ENCODE measurements around the gene VMA21. TPM values are rescaled to one million over a fixed set of nuclear protein-coding genes. Genes with fewer than 3 reads are reported as not detected.

The VMA21 gene
- 44.5 and 51.1 TPM in 2 replicates for total RNA-seq
- polyA plus RNA-seq (2012) = 24.6 TPM

DNA sequence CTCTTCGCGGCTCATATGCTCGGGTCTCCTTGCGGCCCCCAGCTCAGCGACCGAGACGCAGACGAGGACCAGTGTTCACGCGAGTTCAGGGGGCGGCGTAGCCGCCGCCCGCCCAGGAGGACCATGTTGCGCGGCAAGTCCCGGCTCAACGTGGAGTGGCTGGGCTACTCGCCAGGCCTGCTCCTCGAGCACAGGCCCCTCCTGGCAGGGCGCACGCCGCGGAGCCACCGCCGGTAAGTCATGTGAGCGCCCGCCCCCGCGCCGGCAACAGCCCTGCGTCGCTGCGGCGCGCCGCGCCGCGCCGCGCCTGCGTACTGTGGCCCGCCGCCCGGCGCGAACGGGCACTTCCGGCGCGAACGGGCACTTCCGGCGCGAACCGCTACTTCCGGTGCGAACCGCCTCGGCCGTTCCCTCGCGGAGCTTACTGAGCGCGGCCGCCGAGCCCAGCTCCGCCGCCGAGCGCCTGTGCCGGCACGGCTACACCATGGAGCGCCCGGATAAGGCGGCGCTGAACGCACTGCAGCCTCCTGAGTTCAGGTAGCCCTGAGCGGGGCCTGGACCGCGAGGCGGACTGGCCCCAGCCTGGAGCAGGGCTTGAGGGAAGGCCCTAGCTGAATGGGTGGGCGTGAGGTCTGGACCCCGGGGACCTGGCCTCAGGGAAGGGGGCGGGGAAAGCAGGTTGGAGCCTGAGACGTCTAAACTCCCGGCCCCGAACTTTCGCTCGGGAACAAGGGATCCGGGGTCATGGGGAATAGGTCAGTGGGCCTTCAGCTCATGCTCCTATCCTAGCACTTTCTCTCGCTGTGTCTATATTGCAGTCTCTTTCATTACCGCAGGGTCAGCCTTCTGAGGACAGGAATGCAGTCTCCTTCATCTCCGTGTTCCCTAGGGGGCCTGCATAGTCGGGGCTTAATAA is at the start of gene VMA21:
TSS of gene VMA21 (plus strand) at position 382 of the 916 bp plus-strand sequence. CDS start at position 485, 103 bp downstream.
- peak; percentile 88 for DNase-seq (ENCODE audit: low read depth)

DNA sequence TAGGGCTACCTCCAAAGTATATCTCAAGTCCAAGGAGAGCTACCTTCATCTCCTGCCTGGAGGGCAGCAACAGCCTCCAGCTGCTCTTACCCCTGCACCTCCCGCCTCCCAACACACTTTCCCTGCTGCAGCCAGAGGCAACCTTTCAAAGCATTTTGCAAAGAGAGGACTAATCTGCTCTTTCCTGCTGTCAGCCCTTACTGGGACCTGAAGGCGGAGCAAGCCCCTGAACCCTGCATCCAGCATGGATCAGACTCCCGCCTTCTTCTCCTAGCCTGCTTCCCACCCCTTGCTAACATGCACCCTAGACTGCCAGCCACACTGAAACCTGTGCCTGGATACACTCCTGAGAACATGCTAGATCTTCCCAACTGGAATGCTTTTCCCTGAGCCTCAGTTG is 37.7 kb upstream of the VMA21 start:
- no peak for DNase-seq (ENCODE audit: low read depth)

DNA sequence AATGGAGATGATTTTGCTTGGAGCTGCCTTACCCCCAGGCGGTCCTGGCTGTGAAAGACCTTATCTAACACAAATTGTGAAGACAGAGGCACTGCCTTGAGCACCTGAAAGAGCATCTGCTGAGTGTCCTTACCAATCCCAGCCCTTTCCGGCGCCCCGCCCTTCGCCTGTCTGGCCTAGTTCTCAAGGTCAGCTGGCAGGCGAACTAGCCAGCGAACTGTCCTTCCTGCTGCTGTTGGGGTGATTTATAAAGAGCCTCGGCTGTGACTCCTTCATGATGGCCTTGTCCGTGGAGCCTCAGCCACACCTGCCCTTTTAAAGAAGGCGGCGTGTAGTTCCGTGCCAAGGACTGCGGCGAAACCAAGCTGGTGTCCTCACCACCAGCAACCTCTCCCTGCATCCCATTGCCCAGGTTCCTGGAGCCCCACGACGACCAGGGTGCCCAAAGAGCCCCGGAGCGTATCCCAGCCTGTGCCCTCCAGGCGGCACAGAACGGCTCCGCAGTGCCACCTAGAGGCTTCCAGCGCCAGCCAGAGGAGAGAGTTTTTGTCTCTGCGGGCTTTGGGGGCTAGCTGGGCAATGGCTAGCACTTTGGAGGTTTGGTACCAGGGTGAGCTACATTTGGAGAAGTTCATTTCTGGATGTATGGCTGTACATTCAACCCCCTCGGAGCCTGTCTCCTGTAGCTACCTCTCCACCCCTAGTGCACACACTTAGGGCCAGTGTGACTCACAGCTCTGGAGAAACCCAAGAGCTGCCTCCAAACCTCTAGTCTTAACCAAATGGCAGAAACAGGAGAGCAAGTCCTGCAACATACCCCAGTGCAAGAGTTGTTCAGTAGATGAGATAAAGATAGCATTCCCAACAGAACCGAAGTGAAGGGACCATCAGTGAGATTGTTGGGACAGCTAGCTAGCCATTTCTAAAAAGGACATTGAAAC is 36.8 kb upstream of the VMA21 start:
- DNase-seq (ENCODE audit: low read depth) = peak; percentile 17

GRCh38 chrX:151363316-151363715 is 33.7 kb upstream of the VMA21 start:
- no peak for DNase-seq (ENCODE audit: low read depth)

GRCh38 chrX:151365579-151365978 is 31.4 kb upstream of the VMA21 start:
- DNase-seq (ENCODE audit: low read depth) = no peak

GRCh38 chrX:151370906-151371305 is 26.1 kb upstream of the VMA21 start:
- no peak for DNase-seq (ENCODE audit: low read depth)

GRCh38 chrX:151384807-151385206 is 12.2 kb upstream of the VMA21 start:
- DNase-seq (ENCODE audit: low read depth) = peak; percentile 75

GRCh38 chrX:151386838-151387459 is 10.1 kb upstream of the VMA21 start:
- DNase-seq (ENCODE audit: low read depth) = no peak

DNA sequence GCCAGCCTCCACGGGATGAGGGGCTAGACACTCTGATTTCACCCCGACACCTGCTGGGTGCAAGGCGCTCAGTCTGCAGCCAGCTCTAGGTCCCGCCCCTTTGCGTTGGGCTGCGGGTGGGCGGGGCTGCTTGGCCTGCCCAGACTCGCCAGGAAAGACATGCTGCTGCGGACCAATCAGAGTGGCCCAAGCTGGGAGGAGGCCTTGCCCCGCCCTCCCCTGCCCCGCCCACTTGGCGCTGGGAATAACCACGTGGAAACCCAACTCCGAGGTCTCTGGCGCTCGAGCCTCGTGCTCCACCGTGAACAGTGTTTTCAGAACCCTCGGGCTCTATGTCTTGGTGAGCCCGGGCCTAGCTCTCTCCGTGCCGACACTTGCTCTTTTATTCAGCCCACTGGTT is 5.3 kb upstream of the VMA21 start:
- DNase-seq (ENCODE audit: low read depth) = no peak

DNA sequence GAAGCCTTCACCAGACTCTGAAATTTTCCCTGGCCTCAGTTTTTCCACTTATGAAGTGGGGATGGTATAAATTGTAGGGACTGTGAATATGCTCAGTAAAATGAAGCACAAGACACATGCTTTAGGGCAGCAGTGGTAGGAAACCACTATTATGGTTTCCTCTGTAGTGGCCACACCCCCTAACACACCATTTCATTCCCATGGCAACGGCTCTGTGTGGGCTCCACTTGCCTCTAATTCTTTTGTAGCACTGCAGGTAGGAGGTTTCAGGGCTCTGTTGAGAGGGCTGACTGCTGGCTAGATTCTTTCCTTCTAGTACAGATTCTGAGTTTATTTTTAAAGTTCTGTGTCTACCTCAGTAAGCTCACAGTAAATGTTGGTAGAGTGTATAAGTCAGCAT is 3.5 kb upstream of the VMA21 start:
- DNase-seq (ENCODE audit: low read depth) = no peak

- peak; percentile 91 for DNase-seq (ENCODE audit: low read depth)
Measured at GRCh38 chrX:151396042-151396824, 773 bp upstream of the VMA21 start.

- DNase-seq (ENCODE audit: low read depth) = peak; percentile 23
Measured at GRCh38 chrX:151397741-151398070, 700 bp downstream of the VMA21 start.

GRCh38 chrX:151398346-151398745 is 1.3 kb downstream of the VMA21 start:
- DNase-seq (ENCODE audit: low read depth) = no peak

- no peak for DNase-seq (ENCODE audit: low read depth)
Measured at GRCh38 chrX:151402719-151403390, 5.8 kb downstream of the VMA21 start.

GRCh38 chrX:151416579-151416978 is 19.6 kb downstream of the VMA21 start:
- no peak for DNase-seq (ENCODE audit: low read depth)

DNA sequence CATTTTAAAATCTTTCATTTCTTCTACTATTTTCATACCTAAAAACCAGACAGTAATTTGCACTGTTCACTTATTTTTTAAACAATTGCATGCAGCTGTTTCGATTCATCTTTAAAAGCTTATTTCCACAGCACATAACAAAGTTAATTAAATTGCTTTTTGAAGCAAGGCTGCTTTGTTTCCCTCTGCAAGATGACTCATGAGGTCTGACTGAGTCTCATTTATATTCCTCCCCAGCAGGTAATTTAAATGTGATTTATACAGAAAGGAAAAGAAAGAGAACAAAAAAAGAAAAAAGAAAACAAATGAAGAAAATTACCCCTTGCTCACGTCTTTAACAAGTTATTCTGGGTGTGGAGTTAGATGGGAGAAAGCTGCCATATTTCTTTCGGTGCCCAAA is 22.8 kb downstream of the VMA21 start:
- no peak for DNase-seq (ENCODE audit: low read depth)

DNA sequence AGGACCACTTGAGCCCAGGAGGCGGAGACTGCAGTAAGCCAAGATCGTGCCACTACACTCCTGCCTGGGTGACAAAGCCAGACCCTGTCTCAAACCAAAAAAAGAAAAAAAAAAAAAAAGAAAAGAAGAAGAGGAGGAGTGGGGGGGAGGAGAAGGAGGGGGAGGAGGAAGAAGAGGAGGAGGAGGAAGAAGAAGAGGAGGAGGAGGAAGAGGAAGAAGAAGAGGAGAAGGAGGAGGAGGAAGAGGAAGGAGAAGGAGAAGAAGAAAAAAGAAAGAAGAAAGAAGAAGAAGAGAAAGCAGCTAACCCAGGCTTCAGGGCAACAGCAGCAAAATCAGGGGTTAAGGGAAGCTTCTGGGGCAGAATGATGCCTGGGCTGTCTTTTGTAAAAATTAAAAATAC is 27.5 kb downstream of the VMA21 start:
- DNase-seq (ENCODE audit: low read depth) = no peak

- no peak for DNase-seq (ENCODE audit: low read depth)
Measured at GRCh38 chrX:151448509-151448908, 51.5 kb downstream of the VMA21 start.

DNA sequence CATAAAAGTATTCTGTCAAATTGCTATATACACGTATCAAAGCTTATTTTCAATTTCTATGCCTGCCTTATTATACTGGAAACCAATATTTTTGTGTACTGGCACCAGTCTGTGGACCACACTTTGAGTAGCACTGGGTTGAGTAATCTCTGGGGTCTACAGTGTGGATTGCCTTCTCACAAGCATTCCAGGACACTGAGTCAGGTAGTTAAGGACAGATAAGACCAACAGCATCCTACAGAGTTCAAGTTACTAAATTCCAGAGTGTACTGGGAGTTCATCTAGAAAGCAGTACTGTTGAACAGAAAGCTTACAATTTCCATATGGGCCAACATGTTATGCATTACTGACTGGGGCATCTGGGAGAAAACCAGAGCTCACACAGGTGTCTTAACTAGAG is 61.8 kb downstream of the VMA21 start:
- DNase-seq (ENCODE audit: low read depth) = no peak

Measured in myocyte (in vitro differentiated cells).